ENCODE results near the gene MSL2. TPM values are rescaled to one million over a fixed set of nuclear protein-coding genes. Genes with fewer than 3 reads are reported as not detected.
A peak's percentile ranks its signal among the peaks of the same experiment; 100 is the strongest.
"Not testable (repeated sequence)": the region's sequence is repeated elsewhere in the genome, so short reads cannot be mapped to it uniquely, and the experiment has no call there.

MSL2 gene, protein sequence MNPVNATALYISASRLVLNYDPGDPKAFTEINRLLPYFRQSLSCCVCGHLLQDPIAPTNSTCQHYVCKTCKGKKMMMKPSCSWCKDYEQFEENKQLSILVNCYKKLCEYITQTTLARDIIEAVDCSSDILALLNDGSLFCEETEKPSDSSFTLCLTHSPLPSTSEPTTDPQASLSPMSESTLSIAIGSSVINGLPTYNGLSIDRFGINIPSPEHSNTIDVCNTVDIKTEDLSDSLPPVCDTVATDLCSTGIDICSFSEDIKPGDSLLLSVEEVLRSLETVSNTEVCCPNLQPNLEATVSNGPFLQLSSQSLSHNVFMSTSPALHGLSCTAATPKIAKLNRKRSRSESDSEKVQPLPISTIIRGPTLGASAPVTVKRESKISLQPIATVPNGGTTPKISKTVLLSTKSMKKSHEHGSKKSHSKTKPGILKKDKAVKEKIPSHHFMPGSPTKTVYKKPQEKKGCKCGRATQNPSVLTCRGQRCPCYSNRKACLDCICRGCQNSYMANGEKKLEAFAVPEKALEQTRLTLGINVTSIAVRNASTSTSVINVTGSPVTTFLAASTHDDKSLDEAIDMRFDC
- 24.8 TPM for polyA plus RNA-seq (2013, experiment 1 of 2)
- 19.8 TPM for polyA plus RNA-seq (2013, experiment 2 of 2)

DNA sequence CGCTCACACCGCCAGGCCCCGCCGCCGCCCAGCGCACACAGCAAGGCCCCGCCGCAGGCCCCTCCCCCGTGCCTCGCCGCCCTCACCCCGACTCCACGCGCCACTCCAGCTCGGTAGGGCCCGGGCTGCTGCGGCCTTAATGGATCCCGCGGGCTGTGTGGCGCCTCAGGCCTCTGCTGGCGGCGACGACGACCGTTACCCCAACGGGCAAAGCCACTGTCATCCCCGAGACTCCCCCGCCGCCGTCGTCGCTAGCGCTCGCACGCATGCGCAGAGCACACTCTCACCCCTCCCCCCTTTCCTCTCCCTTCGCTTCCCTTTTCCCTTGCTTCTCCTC lies at the start of gene MSL2:
TSS of gene MSL2 (minus strand) at position 272 of the 337 bp plus-strand sequence. CDS start 1,222 bp downstream, outside the sequence.
- 0 to 1% methylated on average over 23 to 36 of the region's 37 CpGs for WGBS, 2 experiments (ENCODE audit: insufficient coverage in 2 of 2)
- peaks cover 5% of the 10 kb centered on the region for H3K9me3 ChIP-seq (ENCODE audit: control insufficient read depth, low read length)
- peak within 1 kb of the TSS; percentile 99 for H3K27ac ChIP-seq (ENCODE audit: low read depth, low read length, severe bottlenecking)
- peak within 1 kb of the TSS; percentile 87 for H3K4me3 ChIP-seq (ENCODE audit: extremely low read depth, insufficient read depth, low read length, poor library complexity, severe bottlenecking)
- peaks cover 11% of the 10 kb centered on the region for H3K36me3 ChIP-seq (ENCODE audit: control insufficient read depth, insufficient read depth, low read length)
- peaks cover 7% of the 10 kb centered on the region for H3K4me1 ChIP-seq (ENCODE audit: control insufficient read depth, insufficient read depth, low read length, poor library complexity, severe bottlenecking)

- Histone ChIP-seq H3K4me1 (ENCODE audit: control insufficient read depth, insufficient read depth, low read length, poor library complexity, severe bottlenecking) (no peaks in the 10 kb centered on the region), H3K27ac (ENCODE audit: low read depth, low read length, severe bottlenecking) (no peak overlapping the region), H3K4me3 (ENCODE audit: extremely low read depth, insufficient read depth, low read length, poor library complexity, severe bottlenecking) (no peak overlapping the region), H3K9me3 (ENCODE audit: control insufficient read depth, low read length) (no peaks in the 10 kb centered on the region), H3K36me3 (ENCODE audit: control insufficient read depth, insufficient read depth, low read length) (no peaks in the 10 kb centered on the region)
- whole genome bisulfite sequencing, 2 experiments (ENCODE audit: insufficient coverage in 2 of 2), result 72 to 88% methylated on average over 3 of the region's 3 CpGs
Observed at GRCh38 chr3:136245691-136246090, 49.6 kb upstream of the MSL2 start.

DNA sequence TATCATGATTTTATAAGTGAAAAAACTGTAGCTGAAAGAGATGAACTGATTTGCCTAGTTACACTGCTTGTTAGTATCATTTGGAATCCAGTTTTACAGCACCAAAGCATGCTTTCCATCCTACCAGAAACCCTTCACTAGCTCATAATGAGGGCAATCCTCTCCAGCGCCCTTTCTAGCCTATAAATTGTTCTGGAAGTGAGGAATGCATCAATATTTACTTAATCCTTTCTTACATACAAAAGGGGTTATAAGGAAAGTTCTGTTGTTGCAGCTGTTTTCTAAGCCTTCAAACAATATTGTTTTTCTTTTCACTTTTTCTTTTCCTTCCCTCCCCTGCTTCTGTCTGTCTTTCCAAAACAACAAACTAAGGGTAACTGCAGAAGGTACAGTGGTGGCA lies 43.0 kb upstream of the MSL2 start:
- no peak overlapping the region for H3K27ac ChIP-seq (ENCODE audit: low read depth, low read length, severe bottlenecking)
- WGBS, 2 experiments (ENCODE audit: insufficient coverage in 2 of 2), result no CpG with 5 or more reads among the region's 1 CpG

GRCh38 chr3:136237961-136238649 lies 42.0 kb upstream of the MSL2 start:
- H3K9me3 ChIP-seq (ENCODE audit: control insufficient read depth, low read length), result no peaks in the 10 kb centered on the region
- WGBS, 2 experiments (ENCODE audit: insufficient coverage in 2 of 2), result 100% methylated on average over 1 of the region's 4 CpGs
- H3K4me1 ChIP-seq (ENCODE audit: control insufficient read depth, insufficient read depth, low read length, poor library complexity, severe bottlenecking), result no peaks in the 10 kb centered on the region
- no peaks in the 10 kb centered on the region for H3K36me3 ChIP-seq (ENCODE audit: control insufficient read depth, insufficient read depth, low read length)
- H3K4me3 ChIP-seq (ENCODE audit: extremely low read depth, insufficient read depth, low read length, poor library complexity, severe bottlenecking), result no peak overlapping the region
- no peak overlapping the region for H3K27ac ChIP-seq (ENCODE audit: low read depth, low read length, severe bottlenecking)

More for the DNA sequence above, 43.0 kb upstream of the MSL2 start:
- Histone ChIP-seq H3K4me3 (ENCODE audit: extremely low read depth, insufficient read depth, low read length, poor library complexity, severe bottlenecking) (no peak overlapping the region), H3K9me3 (ENCODE audit: control insufficient read depth, low read length) (no peaks in the 10 kb centered on the region), H3K4me1 (ENCODE audit: control insufficient read depth, insufficient read depth, low read length, poor library complexity, severe bottlenecking) (no peaks in the 10 kb centered on the region), H3K36me3 (ENCODE audit: control insufficient read depth, insufficient read depth, low read length) (no peaks in the 10 kb centered on the region)

DNA sequence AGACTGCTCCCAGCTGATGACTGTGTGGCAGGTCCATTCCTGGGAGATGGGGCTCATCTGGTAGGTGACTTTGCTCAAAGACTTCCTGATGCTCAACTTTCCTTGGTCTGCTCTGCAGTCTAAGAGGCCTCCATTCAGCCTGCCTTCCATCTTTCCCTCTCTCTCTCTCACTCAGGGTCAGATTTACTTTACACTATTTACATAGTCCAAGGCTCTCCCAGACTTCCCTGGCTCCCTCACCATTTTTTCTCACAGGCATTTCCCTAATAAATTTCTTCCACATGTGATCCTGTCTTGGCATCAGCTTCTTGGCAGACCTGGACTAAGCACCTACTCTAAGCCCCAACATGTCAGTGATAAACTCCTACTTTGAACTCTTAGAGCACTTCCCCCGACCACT lies 41.0 kb upstream of the MSL2 start:
- WGBS, 2 experiments (ENCODE audit: insufficient coverage in 2 of 2), result no CpG with 5 or more reads among the region's 1 CpG

GRCh38 chr3:136236109-136236508 lies 40.0 kb upstream of the MSL2 start:
- WGBS, 2 experiments (ENCODE audit: insufficient coverage in 2 of 2), result 40 to 58% methylated on average over 1 of the region's 2 CpGs
- Histone ChIP-seq H3K27ac (ENCODE audit: low read depth, low read length, severe bottlenecking) (no peak overlapping the region), H3K4me1 (ENCODE audit: control insufficient read depth, insufficient read depth, low read length, poor library complexity, severe bottlenecking) (no peaks in the 10 kb centered on the region), H3K36me3 (ENCODE audit: control insufficient read depth, insufficient read depth, low read length) (no peaks in the 10 kb centered on the region), H3K4me3 (ENCODE audit: extremely low read depth, insufficient read depth, low read length, poor library complexity, severe bottlenecking) (no peak overlapping the region), H3K9me3 (ENCODE audit: control insufficient read depth, low read length) (no peaks in the 10 kb centered on the region)

More for the DNA sequence above, 41.0 kb upstream of the MSL2 start:
- Histone ChIP-seq H3K4me3 (ENCODE audit: extremely low read depth, insufficient read depth, low read length, poor library complexity, severe bottlenecking) (no peak overlapping the region), H3K4me1 (ENCODE audit: control insufficient read depth, insufficient read depth, low read length, poor library complexity, severe bottlenecking) (no peaks in the 10 kb centered on the region), H3K27ac (ENCODE audit: low read depth, low read length, severe bottlenecking) (no peak overlapping the region), H3K36me3 (ENCODE audit: control insufficient read depth, insufficient read depth, low read length) (no peaks in the 10 kb centered on the region), H3K9me3 (ENCODE audit: control insufficient read depth, low read length) (no peaks in the 10 kb centered on the region)

- H3K27ac ChIP-seq (ENCODE audit: low read depth, low read length, severe bottlenecking), result no peak overlapping the region
- H3K4me1 ChIP-seq (ENCODE audit: control insufficient read depth, insufficient read depth, low read length, poor library complexity, severe bottlenecking), result no peaks in the 10 kb centered on the region
- no peak overlapping the region for H3K4me3 ChIP-seq (ENCODE audit: extremely low read depth, insufficient read depth, low read length, poor library complexity, severe bottlenecking)
- WGBS, 2 experiments (ENCODE audit: insufficient coverage in 2 of 2), result 100% methylated on average over 1 of the region's 1 CpG; no CpG with 5 or more reads in 1 of the 2 experiments
- no peaks in the 10 kb centered on the region for H3K9me3 ChIP-seq (ENCODE audit: control insufficient read depth, low read length)
- no peaks in the 10 kb centered on the region for H3K36me3 ChIP-seq (ENCODE audit: control insufficient read depth, insufficient read depth, low read length)
Observed at GRCh38 chr3:136235545-136235944, 39.4 kb upstream of the MSL2 start.

DNA sequence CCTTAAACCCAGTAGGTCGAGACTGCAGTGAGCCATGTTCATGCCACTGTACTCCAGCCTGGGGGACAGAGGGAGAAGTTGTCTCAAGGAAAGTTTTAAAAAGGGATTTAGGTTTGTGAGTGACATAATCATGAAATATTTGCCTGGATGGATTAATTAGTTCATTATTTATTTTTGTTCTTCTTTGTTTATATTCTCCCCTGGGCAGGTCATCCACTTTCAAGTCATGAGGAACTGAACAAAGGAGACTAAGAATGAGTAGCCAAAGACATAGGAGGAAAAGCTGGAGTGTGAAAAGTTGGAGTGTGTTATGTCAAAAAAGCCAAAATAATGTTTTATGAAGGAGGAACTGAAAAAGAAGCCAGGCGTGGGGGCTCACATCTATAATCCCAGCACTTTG lies 36.3 kb upstream of the MSL2 start:
- no peaks in the 10 kb centered on the region for H3K4me1 ChIP-seq (ENCODE audit: control insufficient read depth, insufficient read depth, low read length, poor library complexity, severe bottlenecking)
- no peak overlapping the region for H3K4me3 ChIP-seq (ENCODE audit: extremely low read depth, insufficient read depth, low read length, poor library complexity, severe bottlenecking)
- 94 to 95% methylated on average over 2 of the region's 2 CpGs for WGBS, 2 experiments (ENCODE audit: insufficient coverage in 2 of 2)
- H3K36me3 ChIP-seq (ENCODE audit: control insufficient read depth, insufficient read depth, low read length), result no peaks in the 10 kb centered on the region
- no peak overlapping the region for H3K27ac ChIP-seq (ENCODE audit: low read depth, low read length, severe bottlenecking)
- H3K9me3 ChIP-seq (ENCODE audit: control insufficient read depth, low read length), result no peaks in the 10 kb centered on the region

DNA sequence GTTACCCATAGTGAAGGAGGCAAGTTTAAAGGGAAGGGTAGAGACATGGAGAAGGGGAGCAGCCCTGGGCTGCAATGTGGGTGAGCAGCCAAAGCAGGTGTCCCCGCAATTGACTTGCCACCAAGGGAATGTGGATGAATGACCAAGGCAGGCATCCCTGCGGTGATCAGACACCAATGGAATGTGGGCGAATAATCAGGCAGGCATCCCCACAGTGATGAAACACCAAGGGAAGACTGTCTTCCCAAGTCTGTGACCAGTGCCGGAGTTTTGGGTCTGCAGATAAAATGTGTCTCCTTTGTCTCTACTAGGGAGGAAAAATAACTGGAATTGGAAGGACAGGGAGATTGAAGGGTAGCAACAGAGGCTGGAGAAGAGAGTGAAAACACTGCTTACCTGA lies 26.6 kb upstream of the MSL2 start:
- not testable (repeated sequence) for H3K27ac ChIP-seq (ENCODE audit: low read depth, low read length, severe bottlenecking); H3K36me3 ChIP-seq (ENCODE audit: control insufficient read depth, insufficient read depth, low read length); H3K4me1 ChIP-seq (ENCODE audit: control insufficient read depth, insufficient read depth, low read length, poor library complexity, severe bottlenecking); H3K4me3 ChIP-seq (ENCODE audit: extremely low read depth, insufficient read depth, low read length, poor library complexity, severe bottlenecking); H3K9me3 ChIP-seq (ENCODE audit: control insufficient read depth, low read length)
- WGBS, 2 experiments (ENCODE audit: insufficient coverage in 2 of 2), result 96 to 100% methylated on average over 3 to 4 of the region's 4 CpGs

GRCh38 chr3:136211547-136211946 lies 15.4 kb upstream of the MSL2 start:
- Histone ChIP-seq H3K27ac (ENCODE audit: low read depth, low read length, severe bottlenecking) (no peak overlapping the region), H3K4me3 (ENCODE audit: extremely low read depth, insufficient read depth, low read length, poor library complexity, severe bottlenecking) (no peak overlapping the region), H3K4me1 (ENCODE audit: control insufficient read depth, insufficient read depth, low read length, poor library complexity, severe bottlenecking) (peaks cover 9% of the 10 kb centered on the region), H3K9me3 (ENCODE audit: control insufficient read depth, low read length) (no peaks in the 10 kb centered on the region), H3K36me3 (ENCODE audit: control insufficient read depth, insufficient read depth, low read length) (no peaks in the 10 kb centered on the region)
- WGBS, 2 experiments (ENCODE audit: insufficient coverage in 2 of 2), result 86 to 88% methylated on average over 2 of the region's 2 CpGs

DNA sequence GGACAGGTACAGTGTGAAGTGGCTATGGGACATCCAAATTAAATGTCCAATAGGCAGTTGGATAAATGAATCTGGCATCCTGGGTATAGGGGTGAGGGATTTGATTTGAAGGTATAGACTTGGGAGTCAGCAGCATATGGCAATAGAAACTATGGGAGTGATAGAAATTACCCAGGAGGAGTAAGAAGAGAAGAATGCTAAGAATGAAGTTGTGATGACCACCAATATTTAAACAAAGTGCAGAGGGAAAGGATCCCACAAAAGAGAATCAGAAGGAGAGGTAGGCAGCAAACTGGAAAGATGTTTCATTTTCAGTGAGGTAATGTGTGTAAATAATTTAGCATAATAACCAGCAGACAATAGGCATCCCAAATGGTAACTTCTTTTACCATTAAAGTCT lies 13.8 kb upstream of the MSL2 start:
- H3K4me3 ChIP-seq (ENCODE audit: extremely low read depth, insufficient read depth, low read length, poor library complexity, severe bottlenecking), result no peak overlapping the region
- no peaks in the 10 kb centered on the region for H3K9me3 ChIP-seq (ENCODE audit: control insufficient read depth, low read length)
- H3K36me3 ChIP-seq (ENCODE audit: control insufficient read depth, insufficient read depth, low read length), result no peaks in the 10 kb centered on the region
- peaks cover 9% of the 10 kb centered on the region for H3K4me1 ChIP-seq (ENCODE audit: control insufficient read depth, insufficient read depth, low read length, poor library complexity, severe bottlenecking)
- no peak overlapping the region for H3K27ac ChIP-seq (ENCODE audit: low read depth, low read length, severe bottlenecking)

Data from mesodermal cell (in vitro differentiated cells).